BJ (cell line): ENCODE data around the gene IL17B. TPM values are rescaled to one million over a fixed set of nuclear protein-coding genes. Genes with fewer than 3 reads are reported as not detected.
A peak's percentile ranks its signal among the peaks of the same experiment; 100 is the strongest.

ENCODE experiments used
- CTCF ChIA-PET: fragments of 350-600 bp; formaldehyde crosslinking; extraction: SDS; loops from one replicate; lab custom pipeline; 2021; ENCODE audit warnings: antibody characterized with exemption, inconsistent platforms; lab: Yijun Ruan, JAX
- POLR2A ChIA-PET: fragments of 300-600 bp; sonication (Branson Sonifier 250); formaldehyde crosslinking; extraction: SDS; loops from one replicate; lab custom pipeline; 2021; ENCODE audit warnings: antibody characterized with exemption; lab: Charles Lee
- DNase-seq: peaks from one replicate; pipeline ENCODE4 v3.0.0-alpha.2; 2011; ENCODE audit warnings: low read depth
- H3K27me3 ChIP-seq: 2 replicates; pipeline ENCODE4 v1.6.0; 2011; ENCODE audit warnings: low read length; ENCODE audit not compliant: control insufficient read depth, insufficient read depth
- H3K36me3 ChIP-seq: 2 replicates; pipeline ENCODE4 v1.5.1; 2011; ENCODE audit warnings: low read length; ENCODE audit not compliant: control insufficient read depth, insufficient read depth
- H3K4me3 ChIP-seq: 2 replicates; pipeline ENCODE4 v1.5.1; 2011; ENCODE audit warnings: low read depth, mild to moderate bottlenecking, control low read depth, low read length
- polyA plus RNA-seq: library from polyadenylated mRNA; depleted of rRNA; stranded (reverse); fragments of >200 nt; gene quantifications from 2 replicates; pipeline ENCODE4 v1.2.3, GENCODE V29; 2011
- TF ChIP-seq, protein P1 (sequence below): IDR thresholded peaks from 2 replicates; pipeline ENCODE4 v1.5.1; 2011; ENCODE audit warnings: low read depth, mild to moderate bottlenecking, control low read depth, inconsistent platforms, low read length, moderate library complexity; ENCODE audit not compliant: insufficient read depth

Gene IL17B
- polyA plus RNA-seq, 1 experiment = 0.90 TPM

DNA sequence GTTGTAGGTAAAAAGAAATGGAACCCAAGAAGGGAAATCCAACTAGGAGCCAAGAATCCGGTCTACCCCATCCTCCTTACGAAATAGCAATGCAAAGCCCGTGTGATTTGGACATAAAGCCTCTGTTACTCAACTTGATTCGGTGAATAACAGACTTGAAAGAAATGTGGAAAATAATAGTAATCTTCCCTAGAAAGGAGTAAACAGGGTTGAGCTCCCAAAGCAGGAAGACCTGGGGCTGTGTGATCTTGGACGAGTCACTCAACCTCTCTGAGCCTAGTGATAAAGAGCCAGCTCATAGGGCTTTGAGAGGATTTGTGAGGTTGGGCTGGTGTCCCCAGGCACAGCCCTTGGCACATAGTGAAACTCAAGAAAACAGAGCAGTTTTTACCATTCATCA lies 42.7 kb upstream of the IL17B start:
- POLR2A ChIA-PET = interaction anchor here (0.7 to 3.1 kb wide), 3 partner anchors 13 to 24 kb away, joined by 3 to 27 read pairs (median 3); no protein-coding TSS in a partner anchor
- TF ChIP-seq, protein P1, sequence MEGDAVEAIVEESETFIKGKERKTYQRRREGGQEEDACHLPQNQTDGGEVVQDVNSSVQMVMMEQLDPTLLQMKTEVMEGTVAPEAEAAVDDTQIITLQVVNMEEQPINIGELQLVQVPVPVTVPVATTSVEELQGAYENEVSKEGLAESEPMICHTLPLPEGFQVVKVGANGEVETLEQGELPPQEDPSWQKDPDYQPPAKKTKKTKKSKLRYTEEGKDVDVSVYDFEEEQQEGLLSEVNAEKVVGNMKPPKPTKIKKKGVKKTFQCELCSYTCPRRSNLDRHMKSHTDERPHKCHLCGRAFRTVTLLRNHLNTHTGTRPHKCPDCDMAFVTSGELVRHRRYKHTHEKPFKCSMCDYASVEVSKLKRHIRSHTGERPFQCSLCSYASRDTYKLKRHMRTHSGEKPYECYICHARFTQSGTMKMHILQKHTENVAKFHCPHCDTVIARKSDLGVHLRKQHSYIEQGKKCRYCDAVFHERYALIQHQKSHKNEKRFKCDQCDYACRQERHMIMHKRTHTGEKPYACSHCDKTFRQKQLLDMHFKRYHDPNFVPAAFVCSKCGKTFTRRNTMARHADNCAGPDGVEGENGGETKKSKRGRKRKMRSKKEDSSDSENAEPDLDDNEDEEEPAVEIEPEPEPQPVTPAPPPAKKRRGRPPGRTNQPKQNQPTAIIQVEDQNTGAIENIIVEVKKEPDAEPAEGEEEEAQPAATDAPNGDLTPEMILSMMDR = no peak
- Histone ChIP-seq H3K27me3 (no peaks in the 10 kb centered on the region), H3K4me3 (no peak overlapping the region), H3K36me3 (peaks cover 56% of the 10 kb centered on the region)
- CTCF ChIA-PET = interaction anchor here (1.4 to 4.5 kb wide), 6 partner anchors 13 to 55 kb away, joined by 4 to 22 read pairs (median 6); no protein-coding TSS in a partner anchor
- no peak for DNase-seq

DNA sequence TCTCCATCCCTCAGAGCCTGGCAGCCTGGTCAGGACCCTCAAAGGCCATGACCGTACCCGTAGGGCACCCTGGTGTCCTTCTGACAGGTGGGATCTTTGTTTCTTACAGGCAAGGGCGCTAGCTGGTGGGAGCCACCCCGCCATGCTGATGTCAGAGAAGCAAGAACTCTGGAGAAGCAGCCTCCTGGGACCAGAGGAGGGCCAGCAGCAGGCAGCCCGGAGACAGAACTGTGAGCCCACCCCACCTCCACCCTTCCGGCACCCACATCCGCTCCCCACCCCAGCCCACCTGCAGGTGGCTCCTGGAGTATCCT lies 42.2 kb upstream of the IL17B start:
- H3K36me3 ChIP-seq = peaks cover 56% of the 10 kb centered on the region
- H3K4me3 ChIP-seq = no peak overlapping the region
- H3K27me3 ChIP-seq = no peaks in the 10 kb centered on the region
- TF ChIP-seq, protein P1 = no peak
- ChIA-PET CTCF (interaction anchor here (1.2 to 4.5 kb wide), 6 partner anchors 13 to 54 kb away, joined by 3 to 22 read pairs (median 5); no protein-coding TSS in a partner anchor), POLR2A (interaction anchor here (0.9 to 3.1 kb wide), 3 partner anchors 13 to 24 kb away, joined by 3 to 27 read pairs (median 6); no protein-coding TSS in a partner anchor)
- DNase-seq = no peak

DNA sequence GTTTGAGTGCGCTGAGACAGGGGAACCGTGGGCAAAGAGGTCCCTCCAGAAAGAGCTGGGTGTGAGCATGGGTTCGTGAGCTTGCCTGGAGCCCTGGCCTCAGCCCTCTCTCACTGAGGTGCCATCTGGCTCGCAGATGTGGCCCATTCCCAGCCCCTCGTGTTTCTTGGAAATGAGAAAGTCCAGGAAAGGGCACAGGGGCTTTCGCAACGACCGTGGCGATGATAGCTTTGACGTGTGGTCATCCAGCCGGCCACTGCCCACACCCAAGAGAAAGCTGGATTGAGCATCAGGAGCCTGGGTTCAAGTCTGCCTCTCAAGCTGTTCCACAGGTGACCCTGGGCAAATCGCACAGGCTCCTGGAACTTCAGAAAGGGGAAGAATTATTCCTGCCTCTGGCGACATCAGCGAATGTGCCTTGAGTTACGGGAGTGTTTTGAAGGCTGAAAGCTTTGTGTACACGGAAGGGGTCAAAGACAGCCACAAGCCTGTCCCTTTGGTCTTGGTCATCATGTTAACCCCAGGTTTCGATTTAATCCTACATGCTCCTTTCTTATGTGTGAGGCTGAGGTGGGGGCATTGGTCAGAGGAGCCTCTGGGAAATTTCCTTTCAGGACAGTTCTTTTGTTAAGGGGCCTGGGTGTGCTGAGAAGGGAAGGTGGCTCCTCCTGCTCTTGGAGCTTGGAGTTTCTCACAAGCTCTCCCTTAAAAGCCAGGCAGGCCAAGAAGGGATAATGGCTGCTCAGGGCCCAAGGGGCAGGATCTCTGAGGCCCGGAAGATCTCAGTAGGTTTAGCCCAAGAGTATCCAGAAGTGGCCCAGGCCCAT lies 41.7 kb upstream of the IL17B start:
- peak; percentile 84 for DNase-seq
- CTCF ChIA-PET = interaction anchor here (0.9 to 4.5 kb wide), 8 partner anchors 10 to 38 kb away, joined by 3 to 22 read pairs (median 4); no protein-coding TSS in a partner anchor
- TF ChIP-seq, protein P1 = no peak
- H3K36me3 ChIP-seq = peaks cover 55% of the 10 kb centered on the region
- POLR2A ChIA-PET = interaction anchor here (0.8 to 3.1 kb wide), 5 partner anchors 12 to 76 kb away, joined by 3 to 27 read pairs (median 5); partner anchors contain the start of gene GRPEL2
- H3K27me3 ChIP-seq = no peaks in the 10 kb centered on the region
- no peak overlapping the region for H3K4me3 ChIP-seq

DNA sequence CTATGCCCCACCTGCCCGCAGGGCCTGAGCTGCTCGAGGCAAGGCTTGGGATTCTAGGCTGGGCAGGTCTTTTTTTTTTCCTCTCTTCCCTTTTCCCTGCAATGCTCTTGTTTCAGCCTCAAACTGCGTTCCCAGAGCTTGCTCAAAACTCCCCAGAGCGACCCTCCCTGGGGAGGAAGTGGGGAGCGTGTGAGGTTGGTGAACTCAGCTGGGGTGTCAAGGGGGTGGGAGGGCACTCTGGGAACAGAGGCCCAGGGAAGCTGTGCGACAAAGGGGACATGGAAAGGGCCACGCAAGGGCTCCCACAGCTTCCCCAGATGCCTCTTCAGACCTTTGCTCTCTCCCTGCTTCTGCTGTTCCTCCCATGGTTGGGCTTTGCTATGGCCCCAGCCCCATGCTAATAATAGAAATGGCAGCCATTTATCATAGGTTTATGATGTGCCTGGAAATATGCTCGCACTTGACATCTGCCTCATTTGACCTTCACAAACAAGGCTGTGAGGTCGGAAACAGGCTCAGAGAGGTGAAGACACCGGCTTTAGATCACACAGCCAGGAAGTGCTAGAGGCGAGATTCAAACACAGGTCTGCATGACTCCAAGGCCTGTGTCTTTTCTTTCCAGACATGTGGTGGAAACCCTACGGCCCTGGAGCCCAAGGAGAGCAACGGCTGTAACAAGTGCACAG lies 40.9 kb upstream of the IL17B start:
- CTCF ChIA-PET = interaction anchor here (0.6 to 4.5 kb wide), 11 partner anchors 10 to 45 kb away, joined by 3 to 22 read pairs (median 4); no protein-coding TSS in a partner anchor
- no peak for DNase-seq
- POLR2A ChIA-PET = interaction anchor here (0.6 to 3.1 kb wide), 7 partner anchors 11 to 157 kb away, joined by 3 to 27 read pairs (median 5); partner anchors contain the start of gene GRPEL2
- H3K36me3 ChIP-seq = peaks cover 57% of the 10 kb centered on the region
- H3K27me3 ChIP-seq = no peaks in the 10 kb centered on the region
- TF ChIP-seq, protein P1 = no peak
- H3K4me3 ChIP-seq = no peak overlapping the region
